ENCODE results near the gene ZNF292. TPM values are rescaled to one million over a fixed set of nuclear protein-coding genes. Genes with fewer than 3 reads are reported as not detected.

Gene ZNF292
- 20.7 and 42.0 TPM in 2 replicates for total RNA-seq

GRCh38 chr6:87154993-87155841, at the start of gene ZNF292:
ZNF292 (plus strand) TSS chr6:87155565; CDS start chr6:87155592, 27 bp downstream.

Other genes starting within 250 kb of the ZNF292 start
- not detected in 2 replicates for gene HTR1E, start 218.0 kb upstream of the ZNF292 start, total RNA-seq
- 0.28 TPM in 1 of 2 replicates, not detected in the other for gene CGA, start 60.5 kb upstream of the ZNF292 start, total RNA-seq
- gene SMIM8, start 167.0 kb downstream of the ZNF292 start, total RNA-seq: 3.3 and 5.4 TPM in 2 replicates
- not detected in 2 replicates for gene GJB7, start 173.7 kb downstream of the ZNF292 start, total RNA-seq
- 0.77 and 2.0 TPM in 2 replicates for gene C6orf163, start 189.2 kb downstream of the ZNF292 start, total RNA-seq

Data from regular cardiac myocyte (primary cell).